GM18858 (cell line): Measurements from ENCODE around the gene THAP5.

ENCODE experiments used
- ATAC-seq: cut with Tn5 transposase; IDR thresholded peaks from one replicate; pipeline ENCODE4 v1.9.1; 2021; ENCODE audit not compliant: unreplicated experiment

Gene THAP5, protein sequence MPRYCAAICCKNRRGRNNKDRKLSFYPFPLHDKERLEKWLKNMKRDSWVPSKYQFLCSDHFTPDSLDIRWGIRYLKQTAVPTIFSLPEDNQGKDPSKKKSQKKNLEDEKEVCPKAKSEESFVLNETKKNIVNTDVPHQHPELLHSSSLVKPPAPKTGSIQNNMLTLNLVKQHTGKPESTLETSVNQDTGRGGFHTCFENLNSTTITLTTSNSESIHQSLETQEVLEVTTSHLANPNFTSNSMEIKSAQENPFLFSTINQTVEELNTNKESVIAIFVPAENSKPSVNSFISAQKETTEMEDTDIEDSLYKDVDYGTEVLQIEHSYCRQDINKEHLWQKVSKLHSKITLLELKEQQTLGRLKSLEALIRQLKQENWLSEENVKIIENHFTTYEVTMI

GRCh38 chr7:108569381-108570145 lies at the start of gene THAP5, which contains the start of gene DNAJB9:
TSS of gene THAP5 (minus strand) at chr7:108569706. CDS start at chr7:108569569, 137 bp downstream.
TSS of gene DNAJB9 (plus strand) at chr7:108569874. CDS start at chr7:108571727, 1,853 bp downstream.
- ATAC-seq: peak; percentile 93

- ATAC-seq: no peak
These were observed 48.5 kb upstream of the THAP5 start for GRCh38 chr7:108618056-108618455.

DNA sequence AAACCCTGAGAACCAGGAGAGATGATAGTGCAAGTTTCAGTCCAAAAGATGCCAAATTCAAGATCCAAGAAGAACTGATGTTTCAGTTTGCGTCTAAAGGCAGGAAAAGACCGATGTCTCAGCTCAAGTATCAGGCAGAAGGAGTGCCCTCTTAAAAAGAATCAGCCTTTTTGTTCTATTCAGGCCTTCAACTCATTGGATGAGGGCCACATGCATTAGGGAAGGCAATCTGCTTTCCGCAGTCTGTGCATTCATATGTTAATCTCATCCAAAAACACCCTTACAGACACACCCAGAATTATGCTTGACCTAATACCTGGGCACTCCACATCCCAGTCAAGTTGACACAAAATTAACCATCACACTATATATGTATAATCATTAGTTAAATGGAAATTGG lies 45.4 kb upstream of the THAP5 start:
- no peak for ATAC-seq

DNA sequence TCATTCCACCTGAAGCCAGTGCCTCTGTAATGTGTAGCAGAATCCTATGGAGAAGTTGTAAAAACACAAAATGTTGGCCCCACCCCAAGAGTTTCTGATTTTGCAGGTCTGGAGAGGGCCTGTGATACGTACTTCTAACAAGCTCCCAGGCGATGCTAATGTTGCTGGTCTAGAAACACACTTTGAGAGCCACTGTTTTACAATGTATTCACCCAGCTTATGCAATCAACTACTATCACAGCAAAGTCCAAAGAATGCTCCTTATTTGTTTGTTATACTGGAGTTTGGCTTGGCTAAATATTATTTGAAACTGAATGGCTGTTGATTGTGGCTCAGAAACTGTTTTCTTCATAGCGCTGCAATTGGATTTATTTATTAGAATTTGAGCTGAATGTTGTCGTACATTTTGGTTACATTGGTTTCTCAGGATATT lies 44.5 kb upstream of the THAP5 start:
- no peak for ATAC-seq

DNA sequence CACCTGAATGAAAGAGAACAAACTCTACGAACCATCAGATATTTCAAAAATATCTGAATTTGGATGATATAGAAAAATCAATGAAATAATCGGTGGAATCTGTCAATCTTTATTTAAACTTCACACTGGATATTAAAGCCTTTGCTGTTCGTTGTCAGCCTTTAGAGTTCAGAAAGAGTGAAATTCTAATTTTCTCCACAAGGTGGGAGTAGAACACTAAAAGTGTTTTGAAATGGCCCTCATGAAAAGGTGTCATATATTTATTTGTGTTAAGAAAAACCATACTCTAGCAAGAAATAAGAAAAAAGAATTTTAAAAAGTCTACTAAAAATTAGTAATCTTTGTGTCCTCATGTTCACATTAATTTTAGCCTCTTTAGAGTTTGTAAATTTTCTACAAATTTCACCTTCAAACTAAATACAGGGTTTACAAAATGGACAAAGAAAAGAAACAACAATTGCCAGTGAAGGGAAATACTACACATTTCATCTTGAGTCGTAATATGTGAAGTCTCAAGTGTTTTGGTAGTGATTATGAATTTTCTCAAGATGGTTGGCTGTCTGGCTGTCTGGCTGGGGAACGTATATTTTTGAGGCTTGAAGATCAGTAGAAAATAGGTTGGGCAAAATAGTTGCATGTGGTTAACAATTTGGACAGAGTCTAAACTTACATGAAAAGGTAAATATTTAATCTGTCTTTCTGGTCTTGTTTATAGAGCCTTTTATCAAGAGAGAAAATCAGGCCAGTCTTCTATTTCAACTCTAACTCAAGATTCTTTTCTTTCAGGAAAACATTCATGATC lies 43.8 kb upstream of the THAP5 start:
- ATAC-seq: peak; percentile 82

DNA sequence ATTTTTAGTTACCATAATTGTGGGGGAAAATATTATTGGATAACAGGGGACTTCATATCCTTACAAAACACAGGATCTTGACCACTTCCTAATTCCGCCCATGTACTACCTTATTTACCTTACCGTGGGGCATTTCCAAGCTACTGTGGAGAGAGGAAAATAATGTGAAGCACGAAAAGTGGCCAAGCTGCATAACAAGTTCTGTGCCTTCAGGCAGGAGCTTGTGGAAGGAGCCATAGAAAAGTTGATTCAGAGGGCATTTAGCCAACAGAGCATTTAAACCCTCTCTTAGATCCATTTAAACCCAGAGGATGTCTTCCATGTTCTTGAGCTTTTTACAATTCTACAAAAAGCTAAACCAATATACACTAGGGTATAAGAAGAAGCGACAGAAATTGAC lies 41.8 kb upstream of the THAP5 start:
- no peak for ATAC-seq

DNA sequence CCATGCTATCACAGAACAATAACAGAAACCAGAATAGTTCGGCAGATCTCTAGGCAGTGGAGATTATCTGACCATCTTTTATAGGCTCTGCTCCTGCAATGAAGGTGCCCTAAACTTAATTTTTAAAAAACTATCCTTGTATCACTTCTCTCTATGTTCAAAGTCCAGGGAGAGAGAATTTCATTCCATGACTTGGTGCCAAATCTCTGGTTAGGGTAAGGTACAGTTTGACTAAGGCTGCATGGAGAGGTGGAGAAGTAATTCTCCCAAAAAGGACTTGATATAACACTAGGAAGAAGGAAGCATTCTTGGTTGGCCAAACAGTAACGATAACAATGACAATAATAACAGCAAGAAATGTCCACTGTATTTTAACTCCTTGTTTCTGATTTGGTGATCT lies 40.1 kb upstream of the THAP5 start:
- no peak for ATAC-seq

- ATAC-seq: peak; percentile 57
These were observed 36.2 kb upstream of the THAP5 start for GRCh38 chr7:108605559-108606201.

DNA sequence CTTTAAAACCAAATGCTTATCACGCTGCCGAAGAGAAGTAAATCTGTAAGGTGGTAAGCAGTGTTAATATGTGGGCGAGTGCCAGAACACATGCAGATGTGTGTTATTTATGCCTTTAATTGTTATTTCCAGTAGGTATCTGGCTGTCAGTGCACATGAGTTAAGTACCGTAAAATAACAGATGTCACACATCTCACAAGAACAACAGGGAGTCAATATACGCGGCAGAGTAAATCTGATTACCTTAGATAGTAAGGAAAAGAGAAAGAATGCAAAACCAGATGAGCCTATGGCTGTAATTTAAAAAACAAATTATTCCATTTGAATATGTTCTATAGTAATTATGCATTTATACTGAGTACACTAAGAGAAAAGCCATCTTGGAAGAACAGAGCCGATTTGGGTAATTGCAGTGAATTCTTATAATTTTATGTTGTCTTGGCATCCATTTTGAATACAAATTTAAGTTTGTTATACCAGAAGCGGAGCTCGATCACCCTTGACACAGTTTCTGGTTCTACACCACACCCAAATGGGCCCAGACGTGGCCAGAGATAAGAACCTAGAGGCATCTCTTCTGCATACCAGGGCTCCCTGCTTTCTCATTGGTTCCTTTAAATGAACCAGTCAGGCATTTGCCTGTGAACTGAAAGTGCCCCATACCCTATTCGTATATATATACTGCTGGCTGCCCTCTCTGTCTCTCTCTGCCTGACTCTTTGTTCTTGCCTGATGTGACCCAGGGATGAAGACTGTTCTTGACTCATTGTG lies 35.0 kb upstream of the THAP5 start:
- no peak for ATAC-seq

DNA sequence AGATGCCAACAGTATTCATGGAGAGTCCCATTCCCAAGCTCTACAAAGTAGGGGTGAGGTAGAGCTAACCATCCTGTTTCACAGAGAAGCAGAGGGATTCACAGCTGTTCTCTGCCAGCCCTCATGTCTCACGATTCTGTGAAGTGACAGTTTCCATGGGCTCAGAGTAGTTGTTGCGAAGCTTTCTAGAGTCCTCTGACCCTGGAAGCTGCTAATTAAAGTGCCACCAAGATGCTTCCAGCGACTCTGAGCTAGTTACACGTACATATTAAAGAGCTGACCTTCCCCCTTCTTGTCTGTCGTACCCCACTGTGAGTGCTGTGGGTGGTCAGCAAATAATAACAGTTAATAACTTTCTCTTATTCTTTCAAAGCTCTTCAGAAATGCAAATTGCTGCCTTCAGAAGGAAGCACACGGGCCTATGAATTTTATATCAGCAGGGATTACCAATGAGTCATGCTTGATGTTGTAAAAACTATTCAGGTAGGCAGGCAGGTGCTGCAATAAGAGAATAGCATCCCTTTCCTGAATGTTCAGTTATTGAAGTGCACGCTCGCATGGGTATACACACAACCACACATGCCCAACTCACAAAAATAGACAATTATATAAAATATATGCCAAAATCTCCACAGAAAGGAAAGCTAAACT lies 34.3 kb upstream of the THAP5 start:
- ATAC-seq: no peak

GRCh38 chr7:108600399-108600798 lies 30.9 kb upstream of the THAP5 start:
- ATAC-seq: no peak

- ATAC-seq: no peak
These were observed 29.5 kb upstream of the THAP5 start for GRCh38 chr7:108598914-108599580.

- no peak for ATAC-seq
These were observed 28.6 kb upstream of the THAP5 start for GRCh38 chr7:108598153-108598552.

DNA sequence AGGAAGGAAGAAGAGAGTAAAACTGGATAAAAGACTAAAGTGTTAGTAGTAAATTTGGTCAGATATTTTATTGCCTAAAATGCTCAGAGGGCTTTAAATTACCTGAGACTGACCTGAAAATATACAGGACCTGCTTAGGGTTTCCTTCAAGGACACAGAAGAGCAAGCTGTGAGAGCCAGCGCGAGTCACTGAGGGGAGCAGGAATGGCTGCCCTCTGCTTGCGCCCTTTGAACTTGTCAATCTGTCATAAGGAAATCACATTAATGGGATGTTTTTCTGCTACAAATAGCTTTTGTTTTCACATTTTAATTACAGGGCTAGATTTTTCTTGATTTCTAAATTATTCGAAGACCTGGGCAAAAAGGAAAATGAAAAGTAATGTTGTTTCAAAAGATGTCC lies 27.1 kb upstream of the THAP5 start:
- no peak for ATAC-seq

GRCh38 chr7:108592646-108593201 lies 23.2 kb upstream of the THAP5 start:
- no peak for ATAC-seq

- no peak for ATAC-seq
These were observed 21.1 kb upstream of the THAP5 start for GRCh38 chr7:108590606-108591005.

- no peak for ATAC-seq
These were observed 20.4 kb upstream of the THAP5 start for GRCh38 chr7:108589874-108590273.

DNA sequence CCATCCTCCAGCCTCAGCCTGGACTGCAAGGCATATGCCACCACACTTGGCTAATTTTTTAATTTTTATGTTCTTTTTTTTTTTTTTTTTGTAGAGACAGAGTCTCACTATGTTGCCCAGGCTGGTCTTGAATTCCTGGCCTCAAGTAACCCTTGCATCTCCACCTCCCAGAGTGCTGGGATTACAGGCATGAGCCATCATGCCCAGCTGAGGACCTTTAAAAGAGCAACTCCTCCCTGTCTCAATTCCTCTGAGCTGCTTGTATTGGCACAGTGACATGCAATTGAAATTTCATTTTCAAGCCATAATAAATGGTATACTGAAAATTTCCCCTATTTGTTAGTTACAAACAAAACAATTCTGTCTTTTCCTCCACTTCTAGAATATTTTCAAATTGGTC lies 19.7 kb upstream of the THAP5 start:
- ATAC-seq: no peak

GRCh38 chr7:108586274-108586710 lies 16.8 kb upstream of the THAP5 start:
- no peak for ATAC-seq
